ENCODE measurements around the gene TMEM63C.

DNA sequence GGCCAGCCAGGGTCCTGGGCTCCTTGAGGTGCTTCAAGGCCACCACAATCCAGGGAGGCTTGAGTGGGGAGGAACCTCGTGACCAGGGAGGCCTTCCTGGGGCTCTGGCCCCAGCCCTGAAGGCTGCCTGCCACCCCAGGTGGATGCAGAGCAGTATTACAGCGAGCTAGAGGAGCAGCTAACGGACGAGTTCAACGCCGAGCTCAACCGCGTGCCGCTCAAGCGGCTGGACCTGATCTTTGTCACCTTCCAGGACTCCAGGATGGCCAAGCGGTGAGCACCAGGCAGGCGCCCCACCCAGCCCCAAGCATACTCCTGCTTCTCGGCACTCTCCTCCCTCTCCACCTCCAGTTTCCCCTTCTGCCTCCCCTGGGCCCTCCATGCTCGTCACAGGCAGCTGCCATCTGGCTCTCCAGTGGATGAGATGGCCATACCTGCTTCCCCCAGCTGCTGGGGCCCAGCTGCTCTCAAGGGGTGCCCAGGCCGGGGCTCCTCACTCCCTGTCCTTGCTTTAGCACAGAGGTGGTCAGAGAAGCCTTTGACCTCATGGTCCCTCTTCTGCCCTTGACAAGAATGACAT, 58.8 kb downstream of the TMEM63C start:
- TF ChIP-seq, protein P1, sequence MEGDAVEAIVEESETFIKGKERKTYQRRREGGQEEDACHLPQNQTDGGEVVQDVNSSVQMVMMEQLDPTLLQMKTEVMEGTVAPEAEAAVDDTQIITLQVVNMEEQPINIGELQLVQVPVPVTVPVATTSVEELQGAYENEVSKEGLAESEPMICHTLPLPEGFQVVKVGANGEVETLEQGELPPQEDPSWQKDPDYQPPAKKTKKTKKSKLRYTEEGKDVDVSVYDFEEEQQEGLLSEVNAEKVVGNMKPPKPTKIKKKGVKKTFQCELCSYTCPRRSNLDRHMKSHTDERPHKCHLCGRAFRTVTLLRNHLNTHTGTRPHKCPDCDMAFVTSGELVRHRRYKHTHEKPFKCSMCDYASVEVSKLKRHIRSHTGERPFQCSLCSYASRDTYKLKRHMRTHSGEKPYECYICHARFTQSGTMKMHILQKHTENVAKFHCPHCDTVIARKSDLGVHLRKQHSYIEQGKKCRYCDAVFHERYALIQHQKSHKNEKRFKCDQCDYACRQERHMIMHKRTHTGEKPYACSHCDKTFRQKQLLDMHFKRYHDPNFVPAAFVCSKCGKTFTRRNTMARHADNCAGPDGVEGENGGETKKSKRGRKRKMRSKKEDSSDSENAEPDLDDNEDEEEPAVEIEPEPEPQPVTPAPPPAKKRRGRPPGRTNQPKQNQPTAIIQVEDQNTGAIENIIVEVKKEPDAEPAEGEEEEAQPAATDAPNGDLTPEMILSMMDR (IDR thresholded peaks at IDR 0.05) = no peak
- TF ChIP-seq POLR2A (IDR thresholded peaks at IDR 0.05) = no peak
